Activated CD4-positive, alpha-beta T cell treated with anti-CD3 and anti-CD28 coated beads, Interleukin-2, Interleukin-4, amounts not matched to agents 100 ng/mL and 50 ng/mL, durations not matched to agents 16 hours and 8 hours (primary cell): ENCODE data around the gene FLOT1.

Source experiments
- DNase-seq: peaks from one replicate; pipeline ENCODE4 v3.0.0-alpha.2; 2020; ENCODE audit warnings: low spot score

Gene FLOT1

GRCh38 chr6:30700340-30700739 is 42.1 kb downstream of the FLOT1 start:
- DNase-seq = no peak

DNA sequence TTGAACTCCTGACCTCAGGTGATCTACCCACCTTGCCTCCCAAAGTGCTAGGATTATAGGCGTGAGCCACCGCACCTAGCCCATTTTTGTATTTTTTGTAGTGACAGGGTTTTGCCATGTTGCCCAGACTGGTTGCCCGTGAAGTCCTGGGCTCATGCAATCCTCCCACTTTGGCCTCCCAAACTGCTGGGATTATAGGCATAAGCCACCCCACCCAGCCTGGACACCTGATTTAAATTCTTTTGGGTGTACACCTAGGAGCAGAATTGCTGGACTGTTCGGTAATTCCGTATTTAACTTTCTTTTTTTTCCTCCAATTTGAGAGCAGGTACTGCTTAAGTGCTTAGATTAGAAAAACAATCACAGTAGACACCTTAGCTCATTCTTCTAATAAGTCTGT is 46.1 kb downstream of the FLOT1 start:
- DNase-seq = no peak

- no peak for DNase-seq
Observed at GRCh38 chr6:30691208-30691847, 51.2 kb downstream of the FLOT1 start.

DNA sequence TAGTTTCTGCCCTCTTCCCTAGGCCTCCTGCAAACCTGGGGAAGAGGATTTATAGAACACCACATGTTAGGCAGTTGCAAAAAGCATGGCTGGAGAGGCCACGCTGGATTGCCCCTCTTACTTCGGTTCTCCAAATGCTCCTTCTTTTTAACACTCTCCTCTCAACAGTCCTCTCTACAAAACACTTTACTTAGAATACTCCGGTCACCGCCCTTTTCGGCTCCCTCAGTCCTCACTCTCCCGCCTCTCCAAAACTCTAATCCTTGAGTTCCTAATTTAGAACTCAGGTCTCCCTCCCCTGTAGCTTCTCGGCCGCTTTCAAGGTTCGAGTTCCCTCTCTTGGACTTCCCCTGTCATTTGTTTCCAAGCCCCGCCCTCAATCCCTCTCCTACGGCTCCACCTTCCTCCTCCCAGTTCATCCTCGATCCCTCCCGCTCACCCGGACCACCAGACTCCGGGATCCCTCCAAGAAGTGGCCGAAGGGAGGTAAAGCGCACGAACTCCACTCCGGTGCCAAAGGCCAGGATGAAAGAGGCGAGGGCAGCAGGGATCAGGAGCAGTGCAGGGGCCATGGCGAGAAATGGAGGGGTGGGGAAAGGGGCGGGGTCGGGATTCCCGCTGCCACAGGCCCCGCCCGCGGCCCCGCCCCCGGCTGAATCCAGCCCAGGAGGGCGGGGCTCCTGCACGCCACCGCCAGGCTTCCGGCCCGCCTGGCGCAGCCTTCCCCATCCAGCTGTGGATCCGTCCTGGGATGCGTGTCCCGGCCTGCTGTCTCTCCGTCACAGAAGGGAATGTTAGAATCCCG is 51.9 kb downstream of the FLOT1 start, which contains the start of gene NRM:
Gene NRM, minus strand, starts transcription at position 582 of the 805 bp plus-strand sequence. Its CDS starts 10 bp downstream, at position 572.
- DNase-seq = peak; percentile 77

- DNase-seq = no peak
Observed at GRCh38 chr6:30689985-30690384, 52.5 kb downstream of the FLOT1 start.

- DNase-seq = no peak
Observed at GRCh38 chr6:30689022-30689865, 53.2 kb downstream of the FLOT1 start.

DNA sequence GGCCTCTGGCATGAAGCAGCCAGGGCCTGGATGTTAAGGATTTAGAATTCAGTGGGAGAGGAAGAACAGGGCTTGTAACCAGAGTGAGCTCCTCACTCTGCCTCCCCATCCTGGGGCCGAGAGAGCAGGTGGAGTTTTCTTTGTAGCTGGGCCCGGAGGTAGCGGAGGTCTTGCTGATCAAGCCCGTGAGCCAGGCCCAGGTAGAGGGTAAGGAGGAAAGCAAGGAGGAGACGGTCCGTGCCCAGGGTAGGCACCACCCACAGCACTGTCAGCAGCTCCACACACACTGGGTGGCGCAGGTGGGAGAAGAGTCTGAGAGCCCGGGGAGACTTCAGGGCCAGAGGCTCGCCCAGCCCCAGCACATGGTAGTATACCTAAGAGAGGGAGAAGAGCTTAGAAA is 53.9 kb downstream of the FLOT1 start:
- DNase-seq = no peak

- no peak for DNase-seq
Observed at GRCh38 chr6:30687659-30688431, 54.6 kb downstream of the FLOT1 start.

GRCh38 chr6:30686908-30687658 is 55.4 kb downstream of the FLOT1 start:
- DNase-seq = peak; percentile 83

DNA sequence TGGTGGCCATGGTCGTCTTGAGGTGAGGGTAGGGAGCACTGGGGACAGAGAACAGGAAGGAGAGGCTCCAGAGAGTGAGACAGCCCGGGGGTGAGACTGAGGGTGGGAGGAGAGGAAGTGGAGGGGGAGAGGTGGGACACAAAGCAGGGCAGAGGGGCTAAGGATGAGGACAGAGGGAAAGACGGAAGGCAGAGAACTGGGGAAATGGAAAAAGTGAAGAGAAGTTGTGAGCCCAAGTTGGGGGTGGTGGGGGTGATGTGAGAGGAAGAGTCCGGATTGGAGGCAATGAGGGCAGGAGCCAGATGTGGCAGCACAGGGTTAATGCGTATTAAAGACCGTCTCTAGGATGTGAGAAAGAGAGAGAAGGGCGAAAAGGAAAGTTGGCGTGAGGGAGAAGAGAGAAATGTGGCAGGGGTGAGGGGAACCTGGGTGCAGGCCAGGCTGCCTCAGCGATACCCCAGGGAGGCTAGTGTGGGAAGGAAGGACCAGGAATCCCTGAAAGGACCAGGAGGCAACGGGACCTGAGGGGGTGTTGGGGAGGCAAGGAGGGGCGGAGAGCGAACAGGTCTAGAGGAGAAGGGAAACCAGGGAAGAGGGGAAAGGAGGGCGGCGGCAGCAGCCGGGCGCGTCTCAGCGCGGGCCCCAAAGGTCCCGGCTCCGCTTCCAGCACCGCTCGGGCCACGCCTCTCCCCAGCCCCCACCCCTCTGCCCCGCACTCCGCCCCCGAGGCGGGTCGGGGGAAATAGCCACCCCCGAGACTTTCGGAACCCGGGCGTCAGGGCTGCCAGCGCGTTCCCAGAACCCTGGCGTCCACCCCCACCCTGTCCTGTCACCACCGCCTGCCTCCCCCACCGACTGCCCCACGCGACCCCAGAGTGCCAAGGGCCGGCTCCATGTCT is 56.2 kb downstream of the FLOT1 start, which contains the start of gene PPP1R18:
Gene PPP1R18, minus strand, starts transcription at position 637 of the 899 bp plus-strand sequence. Its CDS starts 627 bp downstream, at position 10.
- peak; percentile 68 for DNase-seq

DNA sequence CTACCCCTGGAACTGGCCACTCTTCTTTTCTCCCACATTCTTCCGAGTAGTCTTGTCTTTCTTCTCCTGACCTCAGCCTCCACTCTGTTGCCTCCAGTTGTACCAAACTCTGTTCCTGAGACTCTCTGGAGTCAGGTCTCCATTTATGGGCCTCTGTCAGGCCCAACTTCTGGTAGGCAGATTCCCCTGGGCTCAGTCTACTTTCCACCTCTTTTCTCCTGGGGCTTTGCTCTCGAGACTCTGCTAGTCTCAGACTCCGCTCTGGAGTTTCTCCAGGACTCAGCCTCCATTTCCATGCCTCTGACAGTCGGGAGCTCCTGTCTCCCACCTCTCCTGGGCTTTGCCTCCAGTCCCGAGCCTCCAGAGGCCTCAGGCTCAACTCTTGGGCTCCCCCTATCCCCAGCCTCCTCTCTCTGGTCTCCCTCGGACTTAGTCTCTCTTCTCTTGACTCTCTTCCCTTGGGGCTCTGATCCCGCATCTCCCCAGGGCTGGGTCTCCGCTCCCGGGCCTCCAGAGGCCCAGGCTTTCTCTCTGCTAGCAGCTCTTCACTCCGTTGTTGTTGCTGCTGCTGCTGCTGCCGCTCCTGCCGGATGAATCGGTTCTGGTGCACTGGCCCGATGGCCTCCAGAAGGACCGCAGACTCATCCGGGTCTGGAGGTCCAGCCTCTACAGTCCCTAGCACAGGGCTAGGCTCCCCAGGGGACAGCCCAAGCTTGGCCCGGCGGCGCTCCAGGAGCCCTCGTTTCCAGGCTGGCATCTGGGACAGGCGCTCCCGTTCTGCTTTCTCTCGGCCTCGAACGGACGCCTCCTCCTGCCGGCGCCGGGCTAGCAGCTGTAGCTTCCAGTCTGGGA is 57.1 kb downstream of the FLOT1 start:
- DNase-seq = peak; percentile 46

- DNase-seq = peak; percentile 74
Observed at GRCh38 chr6:30684386-30685156, 57.9 kb downstream of the FLOT1 start.

DNA sequence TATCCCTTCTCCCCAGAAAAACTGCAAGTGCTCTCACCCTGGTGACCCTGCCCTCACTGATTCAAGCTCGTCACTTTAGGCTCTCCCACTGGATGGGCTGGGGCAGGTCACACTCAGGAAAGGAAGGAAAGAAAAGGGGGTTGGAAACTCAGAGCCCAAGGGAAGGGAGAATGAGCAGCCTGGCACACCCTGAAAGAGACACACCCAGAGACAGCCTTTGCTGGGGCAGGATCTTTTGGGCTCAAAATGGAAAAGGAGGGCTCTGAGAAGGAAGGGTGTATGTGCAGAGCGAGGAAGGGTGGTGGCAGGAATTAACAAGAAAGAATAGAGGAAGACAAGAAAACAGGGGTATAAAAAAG is 58.5 kb downstream of the FLOT1 start:
- DNase-seq = no peak

DNA sequence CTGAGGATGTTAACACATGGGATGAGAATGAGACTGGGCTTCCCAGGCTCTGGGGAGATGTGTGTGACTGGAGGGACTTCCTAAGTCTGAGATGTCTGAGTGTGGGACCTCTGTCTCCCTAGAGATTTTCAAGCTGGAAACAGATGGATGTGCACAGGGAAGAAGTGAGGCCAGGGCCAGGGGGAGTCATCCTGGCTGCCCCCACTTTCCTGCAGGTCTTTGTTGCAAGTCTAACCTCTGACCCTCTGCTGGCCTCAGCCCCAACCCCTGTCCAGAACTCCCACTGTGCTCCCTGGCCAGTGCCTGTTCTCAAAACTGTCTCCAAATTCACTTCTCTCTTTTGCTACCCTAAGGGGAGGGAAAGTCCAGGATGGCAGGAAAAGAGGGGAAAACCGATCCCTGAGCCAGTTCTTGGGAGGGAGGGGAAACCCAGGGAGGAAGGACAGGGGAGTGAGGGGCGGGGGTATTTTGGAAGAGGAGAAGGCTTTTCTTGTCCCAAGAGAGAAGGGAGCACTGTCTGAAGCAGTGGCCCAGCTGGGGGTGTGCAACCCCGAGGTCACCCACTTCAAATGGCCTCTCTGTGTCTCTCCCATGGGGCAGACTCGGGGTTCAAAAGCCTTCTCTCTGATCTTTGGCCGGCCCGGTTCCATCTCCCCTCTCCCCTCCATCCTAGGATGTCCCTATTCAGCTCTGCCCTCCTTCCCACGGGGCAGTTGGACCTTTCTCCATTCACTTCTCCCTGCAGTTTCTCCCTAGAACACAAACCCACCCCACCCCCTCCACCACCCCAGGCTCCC is 59.1 kb downstream of the FLOT1 start:
- no peak for DNase-seq

DNA sequence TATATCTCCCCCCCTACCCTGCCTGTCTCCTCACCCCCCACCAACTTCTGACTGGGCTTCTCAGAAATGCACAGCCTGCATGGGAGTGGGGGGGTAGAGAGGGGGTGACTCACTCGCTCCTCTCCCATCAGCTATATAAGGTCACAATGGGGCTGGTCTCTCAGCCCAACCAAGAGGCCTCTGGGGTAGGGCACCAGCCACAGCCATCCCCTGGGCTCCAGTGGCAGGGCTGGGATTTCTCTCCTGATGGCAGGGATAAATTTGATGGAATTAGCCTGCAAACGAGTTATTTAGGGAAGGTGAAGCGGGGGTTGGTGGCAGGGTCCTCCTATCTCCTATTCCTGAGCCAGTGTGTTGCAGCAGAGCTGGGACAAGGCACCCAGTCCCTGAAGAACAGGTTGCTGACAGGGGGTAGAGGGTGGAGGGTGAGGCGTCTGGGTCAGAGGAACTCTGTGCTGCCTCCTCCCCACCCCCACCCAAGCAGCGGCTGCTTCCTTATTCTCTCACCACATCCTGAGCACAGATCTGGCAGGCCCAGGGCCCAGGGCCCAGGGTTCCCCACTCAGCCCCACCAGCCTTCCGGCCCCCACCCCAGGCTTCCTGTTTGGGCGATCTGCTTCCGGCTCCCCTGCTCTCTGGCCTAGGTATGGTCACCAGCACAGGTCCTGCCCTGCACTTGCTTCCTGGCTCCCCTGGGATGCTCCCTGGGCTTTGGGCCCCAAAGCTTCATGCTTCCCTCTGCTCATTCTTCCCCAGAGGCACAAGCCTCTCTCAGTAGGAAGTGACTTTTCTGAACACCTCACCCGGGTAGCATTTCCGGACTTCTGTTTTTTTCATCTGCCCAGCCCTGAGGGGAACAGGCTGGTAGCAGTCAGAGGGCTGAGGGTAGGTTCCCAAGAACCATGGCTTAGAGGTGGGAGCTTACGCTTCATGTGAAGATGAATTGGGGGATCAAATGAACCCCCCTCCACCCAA is 60.1 kb downstream of the FLOT1 start:
- peak; percentile 94 for DNase-seq

- DNase-seq = no peak
Observed at GRCh38 chr6:30681766-30682142, 60.7 kb downstream of the FLOT1 start.
